Gastroesophageal sphincter (tissue), 4 donors: Measurements from ENCODE around the gene CD248. TPM values are rescaled to one million over a fixed set of nuclear protein-coding genes. Genes with fewer than 3 reads are reported as not detected.

Source experiments
- ATAC-seq: fragments of 150-250 bp; one replicate; pipeline ENCODE4 v1.9.1; 2016; ENCODE audit warnings: mild to moderate bottlenecking, moderate library complexity
- H3K27ac ChIP-seq, 4 donors: fragments of 200-600 bp; sonication (generic) in 3 of 4; 1 replicate in 3 of 4; 2 replicates in 1 of 4; pipeline ENCODE4 v1.5.1; 2016 to 2019
- H3K27me3 ChIP-seq: fragments of 200-600 bp; sonication (generic); one replicate; pipeline ENCODE4 v1.5.1; 2019
- H3K36me3 ChIP-seq, 2 donors: fragments of 200-600 bp; sonication (generic); one replicate each; pipeline ENCODE4 v1.5.1; 2019; ENCODE audit warnings: control low read depth in 1 of 2
- H3K4me1 ChIP-seq, 3 donors: fragments of 200-600 bp; sonication (generic); 1 replicate in 2 of 3; 2 replicates in 1 of 3; pipeline ENCODE4 v1.5.1; 2016 to 2019; ENCODE audit warnings: control low read depth in 2 of 3
- H3K4me3 ChIP-seq, 2 donors: fragments of 200-600 bp; sonication (generic); one replicate each; pipeline ENCODE4 v1.5.1; 2019; ENCODE audit warnings: mild to moderate bottlenecking in 1 of 2, moderate library complexity in 1 of 2
- H3K9me3 ChIP-seq, 3 donors: fragments of 200-600 bp; sonication (generic); one replicate each; pipeline ENCODE4 v1.5.1; 2017 to 2019; ENCODE audit warnings: control low read depth in 2 of 3
- CTCF ChIP-seq, 4 experiments: fragments of 200-600 bp in 2 of 4; fragments of 450-650 bp in 2 of 4; sonication (generic) in 1 of 4; IDR thresholded peaks; one replicate each; pipeline ENCODE4 v1.5.1; 2017 to 2019; ENCODE audit warnings: antibody characterized with exemption in 4 of 4, mild to moderate bottlenecking in 2 of 4, moderate library complexity in 2 of 4
- EP300 ChIP-seq: sonication (generic); formaldehyde crosslinking; IDR thresholded peaks from one replicate; pipeline ENCODE4 v1.6.1; 2017; ENCODE audit warnings: antibody characterized with exemption, mild to moderate bottlenecking
- POLR2A ChIP-seq, 2 donors: fragments of 450-650 bp; IDR thresholded peaks; one replicate each; pipeline ENCODE4 v1.6.1; 2017; ENCODE audit warnings: antibody characterized with exemption in 2 of 2, mild to moderate bottlenecking in 2 of 2, moderate library complexity in 1 of 2
- POLR2AphosphoS5 ChIP-seq: sonication (generic); formaldehyde crosslinking; IDR thresholded peaks from one replicate; pipeline ENCODE4 v1.6.1; 2017; ENCODE audit warnings: antibody characterized with exemption
- WGBS, 2 donors: methylation state at CpG; one replicate each; pipeline ENCODE4 v1.1.5; 2018; ENCODE audit warnings: low coverage in 1 of 2; 5-methylcytosine and 5-hydroxymethylcytosine counted together
- total RNA-seq, 4 donors: library from RNA; depleted of rRNA; stranded (reverse); fragments of >200 nt; gene quantifications; one replicate each; pipeline ENCODE4 v1.1.0, GENCODE V29; 2016

The CD248 gene
- total RNA-seq, 4 donors from 2014 or later: 23.1 to 68.2 (median 27.0) TPM

- Histone ChIP-seq H3K4me3 (no peak overlapping the region), H3K27me3 (no peaks in the 10 kb centered on the region), H3K9me3 (no peaks in the 10 kb centered on the region), H3K27ac (no peak overlapping the region), H3K4me1 (no peaks in the 10 kb centered on the region), H3K36me3 (no peaks in the 10 kb centered on the region)
- 76 to 82% methylated on average over 8 to 12 of the region's 12 CpGs for WGBS, 2 donors
- no peak for ATAC-seq
- TF ChIP-seq EP300 (no peak), POLR2AphosphoS5 (no peak), CTCF (IDR thresholded peaks at IDR 0.05) (no peak), POLR2A (IDR thresholded peaks at IDR 0.05) (no peak)
These were observed 14.2 kb downstream of the CD248 start for GRCh38 chr11:66302656-66303055.

GRCh38 chr11:66299186-66299585 lies 17.7 kb downstream of the CD248 start:
- H3K36me3 ChIP-seq: no peaks in the 10 kb centered on the region
- no CpG with 5 or more reads among the region's 3 CpGs for WGBS, 2 donors
- no peaks in the 10 kb centered on the region for H3K4me1 ChIP-seq
- H3K27me3 ChIP-seq: peaks cover 28% of the 10 kb centered on the region
- ATAC-seq: no peak
- H3K27ac ChIP-seq: no peak overlapping the region
- TF ChIP-seq EP300 (no peak), POLR2A (IDR thresholded peaks at IDR 0.05) (no peak), POLR2AphosphoS5 (no peak), CTCF (IDR thresholded peaks at IDR 0.05) (no peak)
- no peaks in the 10 kb centered on the region for H3K9me3 ChIP-seq
- H3K4me3 ChIP-seq: no peak overlapping the region

GRCh38 chr11:66297610-66298009 lies 19.2 kb downstream of the CD248 start:
- Histone ChIP-seq H3K27me3 (peaks cover 44% of the 10 kb centered on the region), H3K27ac (no peak overlapping the region), H3K4me1 (no peaks in the 10 kb centered on the region), H3K4me3 (no peak overlapping the region), H3K9me3 (no peaks in the 10 kb centered on the region), H3K36me3 (no peaks in the 10 kb centered on the region)
- ATAC-seq: no peak
- no peak for TF ChIP-seq POLR2AphosphoS5
- no peak for TF ChIP-seq POLR2A (IDR thresholded peaks at IDR 0.05)
- TF ChIP-seq EP300: no peak
- TF ChIP-seq CTCF (IDR thresholded peaks at IDR 0.05): no peak
- WGBS, 2 donors: 20 to 51% methylated on average over 1 to 4 of the region's 8 CpGs

GRCh38 chr11:66294626-66295620 lies 21.9 kb downstream of the CD248 start:
- no peak for ATAC-seq
- Histone ChIP-seq H3K27ac (no peak overlapping the region), H3K4me1 (peaks cover 0 to 20% (median 7%) of the 10 kb centered on the region in 3 donors), H3K36me3 (no peaks in the 10 kb centered on the region), H3K27me3 (peaks cover 60% of the 10 kb centered on the region), H3K9me3 (no peaks in the 10 kb centered on the region), H3K4me3 (no peak overlapping the region)
- no peak for TF ChIP-seq POLR2AphosphoS5
- TF ChIP-seq CTCF (IDR thresholded peaks at IDR 0.05): no peak
- no peak for TF ChIP-seq POLR2A (IDR thresholded peaks at IDR 0.05)
- no peak for TF ChIP-seq EP300
- no CpG with 5 or more reads among the region's 123 CpGs for WGBS, 2 donors
